MCF 10A (cell line): Measurements from ENCODE around the gene SRY. TPM values are rescaled to one million over a fixed set of nuclear protein-coding genes. Genes with fewer than 3 reads are reported as not detected.
"Not testable (repeated sequence)": the region's sequence is repeated elsewhere in the genome, so short reads cannot be mapped to it uniquely, and the experiment has no call there.

Source experiments
- BruUV-seq: library from RNA; stranded (reverse); fragments of 400-500 nt; replicated peaks from 2 replicates; lab custom pipeline; 2021; lab: Mats Ljungman, UMichigan
- CTCF ChIA-PET: fragments of 300-600 bp; sonication (Branson Sonifier 250); formaldehyde crosslinking; extraction: SDS; loops from one replicate; lab custom pipeline; 2021; ENCODE audit warnings: antibody characterized with exemption, inconsistent platforms; lab: Yijun Ruan, JAX
- POLR2A ChIA-PET: fragments of 300-600, 350-650 bp; sonication (Branson Sonifier 250); formaldehyde crosslinking; extraction: SDS; loops from one replicate; lab custom pipeline; 2020; ENCODE audit warnings: antibody characterized with exemption, inconsistent platforms; lab: Yijun Ruan, JAX
- DNase-seq: peaks from one replicate; pipeline ENCODE4 v3.0.0-alpha.2; 2018; ENCODE audit not compliant: unreplicated experiment
- H3K27ac Mint-ChIP-seq: one replicate; pipeline ENCODE4 v1.8.0; 2022; ENCODE audit warnings: mild to moderate bottlenecking, low read depth, mixed read lengths; ENCODE audit not compliant: unreplicated experiment
- H3K27me3 Mint-ChIP-seq: one replicate; pipeline ENCODE4 v1.8.0; 2022; ENCODE audit warnings: mixed read lengths; ENCODE audit not compliant: insufficient read depth, unreplicated experiment
- H3K36me3 Mint-ChIP-seq: one replicate; pipeline ENCODE4 v1.8.0; 2022; ENCODE audit warnings: mild to moderate bottlenecking, moderate library complexity, mixed read lengths; ENCODE audit not compliant: insufficient read depth, unreplicated experiment
- H3K4me1 Mint-ChIP-seq: one replicate; pipeline ENCODE4 v1.8.0; 2022; ENCODE audit warnings: mixed read lengths; ENCODE audit not compliant: insufficient read depth, unreplicated experiment
- H3K4me3 Mint-ChIP-seq: one replicate; pipeline ENCODE4 v1.8.0; 2022; ENCODE audit warnings: mild to moderate bottlenecking, moderate library complexity, mixed read lengths; ENCODE audit not compliant: unreplicated experiment
- H3K9me3 Mint-ChIP-seq: one replicate; pipeline ENCODE4 v1.8.0; 2022; ENCODE audit warnings: mixed read lengths; ENCODE audit not compliant: unreplicated experiment
- intact Hi-C: fragments of 100-400 bp; cut with micrococcal nuclease; formaldehyde crosslinking; loops from 2 replicates; pipeline ENCODE4 v1.14.1; 2022
- total RNA-seq: library from RNA; stranded (reverse); gene quantifications from 2 replicates; pipeline ENCODE4 v1.2.3, GENCODE V29; 2022
- TF ChIP-seq, protein P1 (sequence below): fragments of 200-600 bp; IDR thresholded peaks from one replicate; pipeline ENCODE4 v1.8.0; 2022; ENCODE audit warnings: antibody characterized with exemption, mild to moderate bottlenecking; ENCODE audit not compliant: unreplicated experiment

SRY gene
- total RNA-seq, 1 experiment from 2014 or later = not detected

- no peak for DNase-seq
- Mint-ChIP-seq H3K27me3 (no peaks in the 10 kb centered on the region), H3K36me3 (no peaks in the 10 kb centered on the region), H3K27ac (no peak overlapping the region), H3K9me3 (no peaks in the 10 kb centered on the region), H3K4me3 (no peak overlapping the region), H3K4me1 (no peaks in the 10 kb centered on the region)
- no TSS peak for BruUV-seq
- TF ChIP-seq, protein P1, sequence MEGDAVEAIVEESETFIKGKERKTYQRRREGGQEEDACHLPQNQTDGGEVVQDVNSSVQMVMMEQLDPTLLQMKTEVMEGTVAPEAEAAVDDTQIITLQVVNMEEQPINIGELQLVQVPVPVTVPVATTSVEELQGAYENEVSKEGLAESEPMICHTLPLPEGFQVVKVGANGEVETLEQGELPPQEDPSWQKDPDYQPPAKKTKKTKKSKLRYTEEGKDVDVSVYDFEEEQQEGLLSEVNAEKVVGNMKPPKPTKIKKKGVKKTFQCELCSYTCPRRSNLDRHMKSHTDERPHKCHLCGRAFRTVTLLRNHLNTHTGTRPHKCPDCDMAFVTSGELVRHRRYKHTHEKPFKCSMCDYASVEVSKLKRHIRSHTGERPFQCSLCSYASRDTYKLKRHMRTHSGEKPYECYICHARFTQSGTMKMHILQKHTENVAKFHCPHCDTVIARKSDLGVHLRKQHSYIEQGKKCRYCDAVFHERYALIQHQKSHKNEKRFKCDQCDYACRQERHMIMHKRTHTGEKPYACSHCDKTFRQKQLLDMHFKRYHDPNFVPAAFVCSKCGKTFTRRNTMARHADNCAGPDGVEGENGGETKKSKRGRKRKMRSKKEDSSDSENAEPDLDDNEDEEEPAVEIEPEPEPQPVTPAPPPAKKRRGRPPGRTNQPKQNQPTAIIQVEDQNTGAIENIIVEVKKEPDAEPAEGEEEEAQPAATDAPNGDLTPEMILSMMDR = no peak
- POLR2A ChIA-PET = no interaction called here
- CTCF ChIA-PET = no interaction called here
- intact Hi-C loops = no loop called here
Observed at GRCh38 chrY:2824471-2824870, 37.0 kb upstream of the SRY start.

DNA sequence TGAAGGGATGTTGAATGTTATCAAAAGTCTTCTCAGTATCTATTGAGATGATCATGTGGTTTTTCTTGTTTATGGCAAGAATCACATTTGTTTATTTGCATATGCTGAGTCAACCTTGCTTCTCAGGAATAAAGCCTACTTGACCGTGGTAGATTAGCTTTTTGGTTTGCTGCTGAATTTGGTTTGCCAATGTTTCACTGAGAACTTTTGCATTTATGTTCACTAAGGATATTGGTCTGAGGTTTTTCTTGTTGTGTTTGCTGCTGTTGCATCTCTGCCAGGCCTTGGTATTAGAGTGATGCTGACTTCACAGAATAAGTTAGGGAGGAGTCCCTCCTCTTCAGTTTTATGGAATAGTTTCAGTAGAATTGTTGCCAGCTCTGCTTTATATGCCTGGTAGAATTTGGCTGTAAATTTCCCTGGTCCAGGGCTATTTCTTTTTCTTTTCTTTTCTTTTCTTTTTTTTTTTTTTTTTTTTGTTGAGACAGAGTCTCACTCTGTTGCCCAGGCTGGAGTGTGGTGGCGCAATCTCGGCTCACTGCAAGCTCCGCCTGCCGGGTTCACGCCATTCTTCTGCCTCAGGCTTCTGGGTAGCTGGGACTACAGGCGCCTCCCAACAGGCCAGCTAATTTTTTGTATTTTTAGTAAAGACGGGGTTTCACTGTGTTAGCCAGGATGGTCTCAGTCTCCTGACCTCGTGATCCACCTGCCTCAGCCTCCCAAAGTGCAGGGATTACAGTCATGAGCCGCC is 29.8 kb upstream of the SRY start:
- H3K36me3 Mint-ChIP-seq, H3K9me3 Mint-ChIP-seq, H3K27me3 Mint-ChIP-seq, BruUV-seq, DNase-seq, H3K4me1 Mint-ChIP-seq, POLR2A ChIA-PET, H3K4me3 Mint-ChIP-seq, H3K27ac Mint-ChIP-seq, intact Hi-C loops, CTCF ChIA-PET: not testable (repeated sequence)

DNA sequence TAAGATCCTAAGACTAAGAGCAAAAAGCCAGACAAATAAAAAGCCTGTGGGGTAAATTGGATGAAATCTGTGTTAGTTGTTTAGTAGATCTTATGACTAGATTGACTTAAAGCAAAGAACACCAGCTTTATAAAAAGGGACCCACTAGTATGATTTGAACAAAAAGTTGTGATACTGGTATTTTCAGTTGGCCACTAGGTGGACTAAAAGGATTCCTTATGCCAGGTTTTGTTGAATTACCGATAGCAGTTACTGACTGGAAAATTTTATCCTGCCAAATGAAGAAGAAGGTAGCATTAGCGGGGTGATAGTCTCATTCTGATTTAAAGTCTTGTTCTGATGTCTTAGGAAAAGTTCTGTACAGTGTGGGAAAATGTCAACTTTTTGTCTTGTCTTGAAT is 12.8 kb upstream of the SRY start:
- POLR2A ChIA-PET = no interaction called here
- intact Hi-C loops = no loop called here
- no peak for DNase-seq
- Mint-ChIP-seq H3K27ac (no peak overlapping the region), H3K4me1 (no peaks in the 10 kb centered on the region), H3K4me3 (no peak overlapping the region), H3K36me3 (no peaks in the 10 kb centered on the region), H3K27me3 (no peaks in the 10 kb centered on the region), H3K9me3 (no peaks in the 10 kb centered on the region)
- CTCF ChIA-PET = no interaction called here
- no TSS peak for BruUV-seq
- TF ChIP-seq, protein P1 = no peak

DNA sequence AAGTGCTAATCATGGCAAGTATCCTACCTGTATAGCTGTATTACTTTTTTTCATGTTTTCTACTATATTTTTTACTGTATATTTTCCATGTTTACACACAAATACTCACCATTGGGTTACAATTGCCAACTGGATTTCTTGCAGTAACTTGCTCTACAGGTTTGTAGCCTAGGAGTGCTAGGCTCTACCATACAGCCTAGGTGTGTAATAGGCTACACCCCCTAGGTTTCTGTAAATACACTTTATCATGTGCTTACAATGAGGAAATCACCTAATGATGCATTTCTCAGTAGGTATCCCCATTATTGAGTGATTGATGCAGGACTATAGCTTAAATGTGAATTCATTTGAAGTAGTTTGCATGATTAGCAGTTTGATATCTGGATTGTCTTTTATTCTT is 10.5 kb upstream of the SRY start:
- BruUV-seq = no TSS peak
- H3K9me3 Mint-ChIP-seq = no peaks in the 10 kb centered on the region
- no peaks in the 10 kb centered on the region for H3K4me1 Mint-ChIP-seq
- intact Hi-C loops = no loop called here
- TF ChIP-seq, protein P1 = no peak
- no peak overlapping the region for H3K4me3 Mint-ChIP-seq
- H3K27me3 Mint-ChIP-seq = no peaks in the 10 kb centered on the region
- ChIA-PET CTCF (no interaction called here), POLR2A (no interaction called here)
- no peak for DNase-seq
- H3K27ac Mint-ChIP-seq = no peak overlapping the region
- H3K36me3 Mint-ChIP-seq = no peaks in the 10 kb centered on the region
